Type B pancreatic cell (in vitro differentiated cells): ENCODE measurements around the gene MGAT2. TPM values are rescaled to one million over a fixed set of nuclear protein-coding genes. Genes with fewer than 3 reads are reported as not detected.

Experiments used
- DNase-seq: peaks from one replicate; pipeline ENCODE4 v3.0.0; 2021; ENCODE audit warnings: mixed read lengths; ENCODE audit not compliant: unreplicated experiment; ENCODE audit errors: extremely low spot score
- H3K27ac Mint-ChIP-seq: 2 replicates; pipeline ENCODE4 v1.8.0; 2021; ENCODE audit warnings: mild to moderate bottlenecking, mixed read lengths
- H3K27me3 Mint-ChIP-seq: 2 replicates; pipeline ENCODE4 v1.8.0; 2021; ENCODE audit warnings: mixed read lengths
- H3K36me3 Mint-ChIP-seq: 2 replicates; pipeline ENCODE4 v1.8.0; 2021; ENCODE audit warnings: mixed read lengths
- H3K4me1 Mint-ChIP-seq: one replicate; pipeline ENCODE4 v1.8.0; 2021; ENCODE audit warnings: mixed read lengths; ENCODE audit not compliant: unreplicated experiment
- H3K4me3 Mint-ChIP-seq: 2 replicates; pipeline ENCODE4 v1.8.0; 2021; ENCODE audit warnings: mild to moderate bottlenecking, mixed read lengths
- H3K9me3 Mint-ChIP-seq: 2 replicates; pipeline ENCODE4 v1.8.0; 2021; ENCODE audit warnings: mixed read lengths
- total RNA-seq: library from RNA; stranded (reverse); gene quantifications from 2 replicates; pipeline ENCODE4 v1.2.1, GENCODE V29; 2021; ENCODE audit warnings: low replicate concordance
- TF ChIP-seq, protein P1 (sequence below): fragments of 200-600 bp; sonication (generic); conservative IDR thresholded peaks from 2 replicates; pipeline ENCODE4 v1.5.0; 2021; ENCODE audit warnings: antibody characterized with exemption, mild to moderate bottlenecking

Gene MGAT2
- total RNA-seq, 1 donor from 2014 or later, result 27.0 TPM

DNA sequence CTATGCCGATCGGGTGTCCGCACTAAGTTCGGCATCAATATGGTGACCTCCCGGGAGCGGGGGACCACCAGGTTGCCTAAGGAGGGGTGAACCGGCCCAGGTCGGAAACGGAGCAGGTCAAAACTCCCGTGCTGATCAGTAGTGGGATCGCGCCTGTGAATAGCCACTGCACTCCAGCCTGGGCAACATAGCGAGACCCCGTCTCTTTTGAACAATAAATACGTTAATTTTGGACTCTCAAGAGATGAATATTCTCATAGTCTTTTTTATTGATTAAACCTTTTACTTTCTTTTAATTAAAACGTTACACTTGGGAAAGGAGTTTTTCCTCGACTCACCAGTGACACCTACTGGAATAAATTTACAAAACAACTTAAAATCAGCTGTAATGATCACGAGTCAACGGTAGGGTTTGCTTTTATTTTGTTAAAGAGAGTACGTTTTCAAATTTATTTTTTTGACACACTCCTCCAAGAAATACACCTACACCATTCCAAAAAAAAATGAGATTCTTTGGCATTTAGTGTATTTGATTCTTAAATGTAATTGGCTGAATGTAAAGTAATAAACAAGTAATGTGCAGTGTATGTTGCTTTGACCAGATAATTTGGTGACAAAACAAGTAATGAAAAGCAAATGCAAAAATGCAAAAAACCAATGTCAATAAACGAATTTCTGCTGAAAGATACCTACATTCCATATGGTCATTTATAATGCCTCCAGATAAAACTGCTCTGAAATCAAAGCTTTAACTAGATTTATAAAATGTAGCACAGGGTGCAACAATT lies 33.7 kb upstream of the MGAT2 start:
- Mint-ChIP-seq H3K4me1 (peaks cover 29% of the 10 kb centered on the region), H3K36me3 (peaks cover 34% of the 10 kb centered on the region), H3K4me3 (peak overlapping the region; percentile 93), H3K27ac (peak overlapping the region; percentile 99), H3K9me3 (no peaks in the 10 kb centered on the region), H3K27me3 (peaks cover 8% of the 10 kb centered on the region)
- no peak for DNase-seq
- TF ChIP-seq, protein P1, sequence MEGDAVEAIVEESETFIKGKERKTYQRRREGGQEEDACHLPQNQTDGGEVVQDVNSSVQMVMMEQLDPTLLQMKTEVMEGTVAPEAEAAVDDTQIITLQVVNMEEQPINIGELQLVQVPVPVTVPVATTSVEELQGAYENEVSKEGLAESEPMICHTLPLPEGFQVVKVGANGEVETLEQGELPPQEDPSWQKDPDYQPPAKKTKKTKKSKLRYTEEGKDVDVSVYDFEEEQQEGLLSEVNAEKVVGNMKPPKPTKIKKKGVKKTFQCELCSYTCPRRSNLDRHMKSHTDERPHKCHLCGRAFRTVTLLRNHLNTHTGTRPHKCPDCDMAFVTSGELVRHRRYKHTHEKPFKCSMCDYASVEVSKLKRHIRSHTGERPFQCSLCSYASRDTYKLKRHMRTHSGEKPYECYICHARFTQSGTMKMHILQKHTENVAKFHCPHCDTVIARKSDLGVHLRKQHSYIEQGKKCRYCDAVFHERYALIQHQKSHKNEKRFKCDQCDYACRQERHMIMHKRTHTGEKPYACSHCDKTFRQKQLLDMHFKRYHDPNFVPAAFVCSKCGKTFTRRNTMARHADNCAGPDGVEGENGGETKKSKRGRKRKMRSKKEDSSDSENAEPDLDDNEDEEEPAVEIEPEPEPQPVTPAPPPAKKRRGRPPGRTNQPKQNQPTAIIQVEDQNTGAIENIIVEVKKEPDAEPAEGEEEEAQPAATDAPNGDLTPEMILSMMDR, result peak; percentile 97

DNA sequence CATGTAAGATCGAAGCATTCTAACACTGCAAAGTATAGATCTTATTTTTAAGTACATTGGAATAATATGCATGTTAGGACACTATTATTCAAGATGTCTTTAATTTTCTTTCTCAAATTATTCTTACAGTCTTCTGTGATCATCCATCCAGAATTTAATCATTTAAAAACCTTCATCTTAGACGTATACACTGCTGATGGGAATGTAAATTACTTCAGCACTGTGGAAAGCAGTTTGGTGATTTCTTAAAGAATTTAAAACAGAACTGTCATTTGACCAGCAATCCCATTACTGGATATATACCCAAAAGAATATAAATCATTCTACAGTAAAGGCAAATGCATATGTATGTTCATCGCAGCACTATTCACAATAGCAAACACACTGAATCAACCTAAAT lies 31.2 kb upstream of the MGAT2 start:
- Mint-ChIP-seq H3K27me3 (peaks cover 8% of the 10 kb centered on the region), H3K27ac (no peak overlapping the region), H3K36me3 (peaks cover 12% of the 10 kb centered on the region), H3K4me1 (peaks cover 10% of the 10 kb centered on the region), H3K9me3 (no peaks in the 10 kb centered on the region), H3K4me3 (no peak overlapping the region)
- DNase-seq, result no peak
- TF ChIP-seq, protein P1, result no peak

DNA sequence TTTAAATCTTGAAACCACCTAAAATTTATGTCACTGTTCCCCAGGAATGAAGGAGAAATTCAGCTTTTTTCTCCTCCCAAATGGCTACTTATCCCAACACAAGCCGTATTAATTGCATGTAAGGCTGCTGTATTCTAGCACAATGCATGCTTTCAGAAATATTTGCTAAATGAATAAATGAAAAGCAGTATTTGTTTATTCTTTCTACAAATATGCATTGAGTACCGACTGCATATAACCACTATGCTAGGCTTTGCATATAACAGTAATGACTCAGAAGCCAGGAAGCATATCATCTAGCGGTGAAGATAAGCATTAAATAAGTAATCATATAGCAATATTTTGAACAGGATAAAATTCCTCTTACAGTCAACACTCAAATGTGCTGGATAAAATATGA lies 27.6 kb upstream of the MGAT2 start:
- DNase-seq, result no peak
- TF ChIP-seq, protein P1, result no peak
- Mint-ChIP-seq H3K27ac (no peak overlapping the region), H3K36me3 (no peaks in the 10 kb centered on the region), H3K4me1 (peaks cover 9% of the 10 kb centered on the region), H3K4me3 (no peak overlapping the region), H3K9me3 (no peaks in the 10 kb centered on the region), H3K27me3 (no peaks in the 10 kb centered on the region)

DNA sequence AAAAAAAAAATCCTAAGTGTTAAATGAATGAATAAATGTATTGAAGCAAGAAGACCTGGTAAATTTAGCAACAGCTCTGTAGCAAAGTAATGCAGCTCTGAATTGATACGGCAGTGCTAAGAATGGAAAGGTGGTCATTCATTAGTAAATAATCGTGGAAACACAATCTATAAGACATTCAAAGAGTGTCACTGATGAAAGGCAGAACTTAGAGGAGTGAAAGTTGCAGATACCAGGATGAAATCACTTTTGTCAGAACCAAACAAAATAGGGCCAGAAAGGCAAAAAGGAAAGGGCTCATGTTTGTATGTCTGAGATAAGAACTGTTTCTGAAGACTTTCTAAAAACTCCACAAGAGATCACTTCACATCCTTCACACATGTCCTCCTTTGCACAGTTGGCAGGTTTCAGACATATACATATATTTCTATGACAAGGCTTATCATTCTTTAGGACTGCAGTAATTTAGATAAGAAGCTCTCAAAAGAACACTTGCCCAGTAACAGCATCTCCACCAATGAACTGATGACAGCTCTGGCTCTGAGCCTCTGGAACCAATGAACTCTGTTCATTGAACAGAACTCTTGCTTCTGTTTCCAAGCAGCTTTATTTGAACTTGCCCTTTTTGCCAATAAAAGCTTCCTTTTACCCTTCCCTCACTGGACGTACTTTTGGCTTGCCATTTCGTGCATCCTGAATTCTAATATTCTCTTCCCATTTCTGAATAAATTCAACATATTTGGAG lies 26.1 kb upstream of the MGAT2 start:
- Mint-ChIP-seq H3K27ac (peak overlapping the region; percentile 79), H3K9me3 (no peaks in the 10 kb centered on the region), H3K36me3 (no peaks in the 10 kb centered on the region), H3K4me3 (peak overlapping the region; percentile 51), H3K4me1 (peaks cover 9% of the 10 kb centered on the region), H3K27me3 (no peaks in the 10 kb centered on the region)
- TF ChIP-seq, protein P1, result no peak
- no peak for DNase-seq

DNA sequence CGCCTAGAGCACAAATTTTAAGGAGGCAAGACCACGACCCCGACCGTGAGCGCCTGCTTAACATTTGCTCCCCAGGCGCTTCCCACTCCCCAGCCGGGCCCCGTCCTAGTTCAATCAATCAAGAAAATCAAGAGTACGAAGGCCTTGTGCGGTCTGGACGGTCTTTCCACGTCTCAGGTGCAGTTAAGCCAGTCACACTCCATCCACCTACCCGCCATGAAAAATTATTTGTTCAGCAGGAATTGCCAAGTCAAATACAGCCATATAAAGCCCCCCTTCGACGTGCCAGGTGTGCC lies 22.5 kb upstream of the MGAT2 start:
- Mint-ChIP-seq H3K27ac (peak overlapping the region; percentile 99), H3K27me3 (no peaks in the 10 kb centered on the region), H3K4me3 (peak overlapping the region; percentile 98), H3K9me3 (no peaks in the 10 kb centered on the region), H3K36me3 (no peaks in the 10 kb centered on the region), H3K4me1 (peaks cover 18% of the 10 kb centered on the region)
- TF ChIP-seq, protein P1, result no peak
- no peak for DNase-seq
